NCI-H1436 (cell line): Measurements from ENCODE around the gene ARSH.
"Not testable (repeated sequence)": the region's sequence is repeated elsewhere in the genome, so short reads cannot be mapped to it uniquely, and the experiment has no call there.

Experiments
- DNase-seq: peaks from one replicate; lab custom pipeline; 2025; lab: John Stamatoyannopoulos, UW

Gene ARSH, protein sequence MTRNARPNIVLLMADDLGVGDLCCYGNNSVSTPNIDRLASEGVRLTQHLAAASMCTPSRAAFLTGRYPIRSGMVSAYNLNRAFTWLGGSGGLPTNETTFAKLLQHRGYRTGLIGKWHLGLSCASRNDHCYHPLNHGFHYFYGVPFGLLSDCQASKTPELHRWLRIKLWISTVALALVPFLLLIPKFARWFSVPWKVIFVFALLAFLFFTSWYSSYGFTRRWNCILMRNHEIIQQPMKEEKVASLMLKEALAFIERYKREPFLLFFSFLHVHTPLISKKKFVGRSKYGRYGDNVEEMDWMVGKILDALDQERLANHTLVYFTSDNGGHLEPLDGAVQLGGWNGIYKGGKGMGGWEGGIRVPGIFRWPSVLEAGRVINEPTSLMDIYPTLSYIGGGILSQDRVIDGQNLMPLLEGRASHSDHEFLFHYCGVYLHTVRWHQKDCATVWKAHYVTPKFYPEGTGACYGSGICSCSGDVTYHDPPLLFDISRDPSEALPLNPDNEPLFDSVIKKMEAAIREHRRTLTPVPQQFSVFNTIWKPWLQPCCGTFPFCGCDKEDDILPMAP

DNA sequence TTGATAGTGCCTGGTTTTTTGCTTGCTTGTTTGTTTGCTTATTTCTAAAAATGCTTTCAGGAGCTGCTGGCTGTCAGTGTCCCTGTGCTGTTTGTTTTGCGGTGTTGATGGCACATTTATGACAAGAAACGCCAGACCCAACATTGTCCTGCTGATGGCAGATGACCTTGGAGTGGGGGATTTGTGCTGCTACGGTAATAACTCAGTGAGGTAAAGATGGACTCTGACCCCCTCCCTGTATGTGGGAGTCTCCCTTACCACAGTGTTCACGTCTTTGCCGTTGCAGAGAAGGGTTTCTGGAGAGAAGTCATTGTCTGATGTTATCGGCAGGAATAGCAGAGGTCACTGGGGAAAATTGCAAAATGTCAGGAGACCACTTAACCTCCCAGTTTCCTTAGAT is at the start of gene ARSH:
TSS of gene ARSH (plus strand) at position 52 of the 400 bp plus-strand sequence. CDS start at position 119, 67 bp downstream.
- DNase-seq: no peak

DNA sequence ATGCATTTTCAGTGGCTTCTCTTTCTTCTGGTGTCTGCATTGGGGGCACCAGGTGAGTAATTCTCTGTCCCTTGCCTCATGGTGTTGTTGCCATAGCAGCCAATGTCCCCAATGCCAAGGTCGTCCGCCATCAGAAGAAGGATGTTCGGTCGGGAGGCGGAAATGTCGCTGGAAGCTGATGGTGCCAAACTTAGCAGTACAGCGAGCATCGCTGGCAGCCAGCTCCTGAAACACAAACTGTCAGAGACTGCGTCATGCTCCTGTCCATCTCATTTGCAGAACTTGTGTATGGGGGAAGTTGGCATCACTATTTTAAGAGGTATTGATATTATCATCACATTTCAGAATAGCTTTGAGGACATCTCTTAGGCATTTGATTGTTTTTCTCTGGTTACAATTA is 48.1 kb upstream of the ARSH start:
- DNase-seq: no peak

DNA sequence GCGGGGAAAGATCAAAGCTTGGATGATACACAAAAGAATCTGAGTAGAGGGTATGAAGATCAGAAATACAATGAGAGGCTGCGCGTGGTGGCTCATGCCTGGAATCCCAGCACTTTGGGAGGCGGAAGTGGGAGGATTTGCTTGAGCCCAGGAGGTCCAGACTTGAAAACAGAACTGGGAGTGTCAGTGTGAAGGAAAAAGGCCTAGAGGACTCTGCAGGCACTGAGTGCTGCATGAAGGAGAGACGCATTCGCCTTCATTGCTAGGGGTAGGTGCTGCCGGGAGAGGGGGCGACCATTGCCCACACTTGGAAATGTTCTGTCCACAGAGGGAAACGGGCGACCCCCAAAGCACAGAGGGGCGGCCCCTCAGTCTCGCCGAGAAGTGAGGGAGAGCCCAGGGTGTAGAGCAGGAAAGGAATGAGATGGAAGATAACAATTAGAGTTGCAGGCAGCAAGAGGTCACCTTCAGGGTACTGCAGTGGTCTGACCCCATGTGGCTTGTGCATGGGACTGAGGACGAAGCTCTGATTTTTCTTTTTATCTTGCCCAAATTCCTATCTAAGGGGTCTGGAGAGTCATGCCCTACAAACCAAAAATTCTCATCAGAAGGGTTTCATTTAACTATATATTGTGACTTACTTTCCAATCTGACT is 45.4 kb upstream of the ARSH start:
- DNase-seq: no peak

DNA sequence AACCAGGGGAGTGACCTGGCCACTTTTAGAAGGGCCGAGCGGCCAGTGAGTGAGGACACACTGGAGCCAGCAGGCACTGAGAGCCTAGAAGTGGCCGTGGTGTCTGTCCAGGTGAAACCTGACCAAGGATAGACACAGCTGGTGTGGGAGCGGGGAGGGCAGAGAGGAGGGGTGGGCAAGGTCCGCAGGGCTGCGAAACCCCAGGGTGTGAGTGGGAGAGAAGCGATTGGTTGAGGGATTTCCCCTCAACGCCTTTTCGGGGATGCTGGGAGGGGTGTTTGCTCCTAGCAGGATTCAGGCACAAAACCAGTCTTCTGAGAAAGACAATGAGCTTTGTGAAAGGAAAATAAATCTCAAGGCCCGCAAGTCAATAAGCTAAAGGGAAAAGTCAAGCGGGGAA is 44.0 kb upstream of the ARSH start:
- DNase-seq: no peak

DNA sequence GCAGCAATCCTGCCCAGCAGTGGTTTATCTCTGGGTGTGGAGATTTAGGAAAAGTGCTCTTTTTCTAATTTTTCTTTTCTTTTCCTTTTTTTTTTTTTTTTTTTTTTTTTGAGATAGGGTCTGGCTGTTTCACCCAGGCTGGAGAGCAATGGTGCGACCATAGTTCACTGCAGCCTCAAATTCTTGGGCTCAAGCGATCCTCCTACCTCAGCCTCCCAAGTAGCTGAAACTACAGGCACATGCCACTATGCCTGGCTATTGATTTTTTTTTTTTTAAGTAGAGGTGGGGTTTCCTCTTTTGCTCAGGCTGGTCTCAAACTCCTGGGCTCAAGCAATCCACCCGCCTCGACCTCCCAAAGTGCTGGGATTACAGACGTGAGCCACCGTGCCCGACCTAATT is 42.9 kb upstream of the ARSH start:
- not testable (repeated sequence) for DNase-seq

DNA sequence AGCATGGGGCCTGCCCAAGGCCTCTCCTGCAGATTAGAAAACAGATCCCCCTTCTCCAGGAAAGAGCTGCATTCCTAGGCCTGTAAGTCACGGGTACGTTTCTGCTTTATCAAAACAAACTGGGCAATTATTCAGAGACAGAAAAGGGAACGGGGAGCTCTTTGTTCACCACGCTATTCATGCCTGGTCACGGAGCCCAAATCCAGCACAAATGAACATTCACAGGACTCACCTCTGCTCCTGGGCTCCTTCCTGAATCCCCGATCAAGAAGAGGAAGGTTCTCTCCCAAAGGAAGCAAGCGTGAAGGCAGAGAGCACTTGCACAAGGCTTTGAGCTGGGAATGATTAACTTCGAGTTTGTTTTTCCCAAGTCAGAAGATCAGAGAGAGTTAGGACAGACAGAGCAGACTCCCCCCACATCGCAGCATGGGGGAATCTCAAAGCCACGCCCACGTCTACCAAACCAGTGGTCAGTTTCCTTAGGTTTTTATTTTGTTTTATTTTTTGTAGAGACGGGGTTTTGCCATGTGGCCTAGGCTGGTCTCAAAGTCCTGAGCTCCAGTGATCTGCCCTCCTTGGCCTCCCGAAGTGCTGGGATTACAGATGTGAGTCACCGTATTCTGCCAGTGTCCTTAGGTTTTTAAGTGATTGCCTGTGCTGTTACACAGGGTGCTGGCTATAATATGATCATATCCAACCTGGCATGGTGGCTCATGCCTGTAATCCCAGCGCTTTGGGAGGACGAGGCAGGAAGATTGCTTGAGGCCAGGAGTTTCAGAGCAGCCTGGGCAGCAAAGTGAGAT is 42.2 kb upstream of the ARSH start:
- DNase-seq: not testable (repeated sequence)

DNA sequence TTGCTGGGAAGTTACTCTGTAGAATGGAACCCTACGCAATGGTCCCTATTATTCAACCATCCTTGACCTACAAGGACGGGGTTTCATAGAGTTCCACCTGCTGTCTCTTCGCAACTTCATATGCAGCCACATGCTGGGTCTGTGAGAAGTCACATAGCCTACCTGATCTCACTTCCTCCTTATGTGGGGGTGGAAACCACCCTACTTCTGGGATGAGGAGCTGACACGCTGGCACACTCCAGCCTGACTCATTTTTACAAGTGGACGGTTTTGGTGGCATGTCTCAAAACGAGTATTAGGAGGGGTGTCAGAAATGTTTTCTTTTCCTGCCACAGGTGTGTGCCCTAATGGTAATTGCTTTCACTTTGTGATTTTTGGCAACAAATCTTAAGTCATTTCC is 40.4 kb upstream of the ARSH start:
- no peak for DNase-seq

DNA sequence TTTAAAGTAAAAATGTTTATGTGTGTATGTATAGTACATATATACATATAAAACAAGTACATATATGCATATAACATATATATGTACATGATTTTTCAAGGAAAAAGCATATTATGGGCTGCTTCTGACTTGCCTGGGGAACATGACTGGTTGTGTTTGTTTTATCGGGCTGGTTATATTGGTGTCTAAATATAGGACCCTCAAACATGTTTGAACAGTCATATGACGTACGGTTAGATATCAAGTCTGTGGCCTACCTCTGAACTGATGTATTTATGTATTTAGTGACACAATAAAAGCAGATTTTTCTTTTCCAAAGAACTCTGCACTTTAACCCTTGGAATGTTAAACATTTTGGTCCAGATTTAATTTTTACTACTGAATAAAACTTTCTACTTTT is 39.3 kb upstream of the ARSH start:
- DNase-seq: no peak

DNA sequence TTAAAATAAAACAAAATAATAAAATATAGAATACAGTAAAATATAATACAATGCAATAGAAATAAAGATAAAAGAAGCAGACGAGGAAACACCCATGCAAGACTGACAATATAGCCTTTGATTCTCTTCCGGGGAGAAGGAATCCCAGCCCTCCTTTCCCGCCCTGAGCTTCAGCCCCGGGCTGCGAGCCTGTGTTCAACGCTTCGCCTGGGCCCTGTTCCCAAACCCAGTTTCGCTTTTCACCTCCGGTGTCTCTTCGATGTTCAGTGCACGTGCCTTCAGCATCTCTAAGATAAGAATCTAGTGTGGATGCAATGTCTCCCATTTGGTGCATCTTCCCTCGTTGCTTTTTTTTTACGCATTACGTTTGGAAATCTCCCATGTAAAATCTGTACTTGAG is 38.8 kb upstream of the ARSH start:
- no peak for DNase-seq

DNA sequence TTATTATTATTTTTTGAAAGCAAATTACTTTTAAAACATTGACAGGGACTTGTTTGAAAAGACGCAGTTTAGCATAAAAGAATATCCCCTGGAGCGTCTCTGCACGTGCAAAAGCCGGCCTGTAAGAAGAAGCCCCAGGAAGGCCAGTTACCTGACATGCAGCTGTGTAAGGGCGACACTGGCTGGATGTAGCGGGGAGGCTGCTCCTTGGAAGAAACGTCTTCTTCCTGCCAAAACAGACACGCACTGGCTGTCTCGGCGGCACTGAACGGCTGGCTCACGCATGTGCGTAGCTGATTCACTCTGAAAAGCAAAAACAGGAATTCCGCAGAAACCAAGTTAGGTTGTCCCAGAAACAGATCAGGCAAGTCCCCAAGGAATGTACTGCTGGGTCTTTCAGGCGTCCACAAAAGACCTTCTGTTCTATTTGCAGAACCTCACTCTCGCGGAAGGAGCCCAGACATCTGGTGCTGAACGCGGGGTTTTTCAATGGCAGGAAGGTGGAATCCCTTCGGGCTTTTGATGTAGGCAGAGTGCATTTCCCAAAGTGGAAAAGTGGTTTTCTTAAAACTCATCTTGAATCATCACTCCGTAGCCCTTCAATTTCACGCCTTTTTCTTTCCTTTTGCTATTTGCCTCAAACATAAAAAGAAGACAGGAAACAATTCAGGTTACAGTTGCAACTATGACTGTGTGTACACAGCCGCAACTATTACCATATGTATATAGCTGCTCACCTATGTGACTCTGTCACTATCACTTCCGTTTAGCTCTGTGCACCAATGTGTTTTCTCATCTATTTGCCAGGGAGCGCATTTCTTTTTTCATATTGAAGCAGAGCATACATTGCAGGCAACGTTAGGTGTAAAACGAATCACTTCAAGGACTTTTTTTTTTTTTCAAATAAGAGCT is 38.1 kb upstream of the ARSH start:
- no peak for DNase-seq

DNA sequence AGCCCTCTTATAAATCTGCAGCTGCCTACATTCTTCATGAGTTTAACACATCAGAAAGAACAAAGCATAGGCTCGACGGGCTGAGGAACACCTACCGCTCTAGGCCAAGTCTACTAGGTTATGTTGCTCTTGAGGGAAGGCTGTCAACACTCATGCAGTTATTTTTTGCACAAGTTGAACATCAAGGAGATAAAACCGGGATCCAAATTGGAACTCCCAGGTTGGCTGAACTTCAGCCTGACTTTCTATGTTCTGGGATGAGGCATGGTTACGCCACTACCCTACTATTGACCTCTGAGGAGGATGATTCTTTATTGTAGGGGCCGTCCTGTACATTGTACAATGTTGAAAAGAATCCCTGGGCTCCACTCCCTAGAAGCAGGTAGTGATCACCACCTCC is 37.3 kb upstream of the ARSH start:
- DNase-seq: no peak

DNA sequence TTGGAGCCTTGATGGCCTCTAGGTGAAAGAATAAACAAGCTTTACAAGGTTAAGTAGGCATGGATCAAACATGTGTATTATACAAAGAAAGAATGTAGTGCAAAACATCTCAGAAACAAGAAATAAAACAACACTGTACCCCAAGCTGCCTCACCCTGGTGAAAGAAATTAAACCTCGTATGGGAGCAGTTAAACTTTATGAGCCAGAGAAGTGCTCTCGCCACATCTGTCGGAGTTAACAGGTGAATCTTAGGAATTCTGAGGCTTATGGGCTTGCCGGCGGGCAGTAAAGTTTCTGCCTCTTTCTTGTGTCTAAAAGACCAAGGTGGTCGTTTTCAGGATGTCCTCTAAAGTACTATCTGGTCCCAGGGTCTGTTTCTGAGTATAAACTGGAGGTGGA is 34.0 kb upstream of the ARSH start:
- DNase-seq: no peak

DNA sequence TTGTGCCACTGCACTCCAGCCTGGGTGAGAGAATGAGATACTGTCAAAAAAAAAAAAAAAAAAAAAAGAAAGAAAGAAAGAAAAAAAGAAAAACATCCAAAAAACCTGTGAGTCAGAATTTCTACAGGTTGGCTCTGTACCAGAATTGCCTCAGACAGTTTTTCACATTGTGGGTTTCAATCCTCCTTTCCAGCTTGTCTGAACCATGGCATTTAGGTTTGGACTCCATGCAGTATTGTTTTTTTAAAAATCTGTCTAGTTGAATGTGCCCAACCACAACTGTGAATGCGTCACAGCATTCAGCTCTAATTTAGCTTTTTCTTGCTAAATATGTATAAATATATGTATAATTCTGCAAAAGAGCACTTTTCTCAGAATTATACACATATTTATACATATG is 31.4 kb upstream of the ARSH start:
- DNase-seq: no peak

DNA sequence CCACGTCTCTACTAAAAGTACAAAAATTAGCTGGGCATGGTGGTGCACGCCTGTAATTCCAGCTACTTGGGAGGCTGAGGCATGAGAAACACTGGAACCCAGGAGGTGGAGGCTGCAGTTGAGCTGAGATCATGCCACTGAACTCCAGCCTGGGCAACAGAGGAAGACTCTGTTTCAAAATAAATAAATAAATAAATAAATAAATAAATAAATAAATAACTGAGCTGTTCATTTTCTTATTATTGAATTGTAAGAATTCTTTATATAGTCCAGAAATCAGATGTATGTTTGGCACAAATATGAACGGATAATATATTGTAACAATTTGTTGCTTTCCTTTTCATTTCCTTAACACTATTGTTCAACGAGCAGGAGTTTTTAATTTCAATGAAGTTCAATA is 27.7 kb upstream of the ARSH start:
- DNase-seq: not testable (repeated sequence)

DNA sequence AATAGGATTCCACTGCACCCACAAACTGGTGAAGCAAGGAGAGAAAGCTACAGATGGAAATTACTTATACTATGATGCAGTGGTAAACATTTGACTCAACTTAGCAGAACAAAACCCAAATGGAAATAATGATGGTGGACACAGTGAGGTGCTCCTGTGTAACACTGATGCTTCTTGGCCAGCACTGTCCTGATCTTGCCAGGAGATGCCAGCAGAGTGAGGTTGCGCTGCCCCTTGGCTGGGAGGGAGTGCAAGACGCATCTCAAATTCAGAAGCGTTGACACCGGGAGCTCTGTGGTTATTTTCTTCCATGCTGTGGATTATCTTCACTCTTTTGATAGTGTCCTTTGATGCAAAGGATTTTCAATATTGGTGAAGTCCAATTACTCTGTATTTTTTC is 22.0 kb upstream of the ARSH start:
- DNase-seq: no peak

DNA sequence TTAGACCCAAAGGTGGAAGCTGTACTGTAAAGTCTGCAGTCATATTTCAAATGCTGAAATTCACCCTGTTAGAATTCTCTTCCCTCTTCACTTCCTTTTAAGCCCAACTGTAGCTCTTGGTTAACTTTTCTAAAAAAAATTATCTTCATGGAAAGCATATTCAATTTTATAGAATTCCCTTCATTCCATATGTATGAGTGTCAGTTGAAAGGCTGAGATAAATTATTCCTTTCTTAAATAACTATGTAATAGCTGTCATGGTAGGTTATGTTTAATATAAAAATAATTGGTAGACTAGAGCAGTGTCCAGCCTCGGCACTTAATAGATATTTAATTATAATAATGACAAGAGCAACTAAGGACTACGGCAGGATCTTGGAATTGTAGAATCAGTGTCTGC is 16.8 kb upstream of the ARSH start:
- no peak for DNase-seq

DNA sequence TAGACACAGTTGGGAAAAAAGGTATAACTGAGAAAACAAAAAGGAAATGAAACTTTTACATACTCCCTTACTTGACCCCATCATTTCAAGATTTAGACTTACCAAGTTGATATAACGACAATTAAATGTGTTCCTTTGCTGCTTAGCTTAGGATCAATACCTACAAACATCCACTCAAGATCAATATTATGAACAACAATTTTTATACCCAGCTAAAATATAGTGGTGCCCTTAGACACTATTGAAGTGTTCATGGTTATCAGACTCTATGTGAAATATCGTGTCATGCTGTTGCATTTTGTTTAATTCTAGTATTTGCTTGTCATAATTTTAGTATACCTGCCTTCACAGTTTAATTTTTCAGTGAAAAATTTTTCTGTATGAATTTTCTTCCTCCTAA is 4.2 kb downstream of the ARSH start:
- no peak for DNase-seq

DNA sequence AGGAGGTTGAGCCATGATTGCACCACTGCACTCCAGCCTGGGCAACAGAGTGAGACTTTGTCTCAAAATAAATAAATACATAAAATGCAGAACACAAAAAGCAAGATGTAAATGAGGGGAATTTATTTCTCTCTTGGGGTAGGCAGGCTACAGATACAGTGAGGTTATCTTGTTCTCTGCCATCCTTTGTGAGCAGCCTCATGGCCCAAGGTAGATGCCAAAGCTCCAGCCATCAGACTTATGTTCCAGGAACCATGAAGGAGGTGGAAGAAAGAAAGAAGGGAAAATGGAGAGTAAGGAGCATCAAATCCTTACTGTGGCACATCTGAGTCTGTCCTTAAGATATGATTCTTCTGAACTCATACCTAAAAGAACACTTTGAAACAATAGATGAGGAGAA is 11.1 kb downstream of the ARSH start:
- no peak for DNase-seq

DNA sequence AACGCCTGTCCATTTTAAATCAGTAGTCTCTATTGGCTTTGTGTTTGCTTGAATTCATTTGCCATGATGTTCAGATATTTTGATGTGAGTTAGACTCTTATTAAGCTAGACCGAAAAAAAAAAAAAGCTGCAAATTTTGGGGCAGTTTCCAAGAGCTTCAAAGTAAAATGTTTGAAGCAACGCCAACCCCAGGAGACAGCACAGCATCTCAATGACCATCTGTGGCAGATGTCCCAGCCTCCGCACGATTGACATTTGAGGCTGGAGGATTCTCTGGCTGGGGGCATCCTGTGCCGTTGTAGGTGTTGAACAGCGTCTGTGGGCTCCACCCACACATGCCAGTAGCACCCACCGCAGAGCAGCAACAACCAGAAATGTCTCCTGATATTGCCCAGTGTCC is 17.8 kb downstream of the ARSH start:
- DNase-seq: no peak

DNA sequence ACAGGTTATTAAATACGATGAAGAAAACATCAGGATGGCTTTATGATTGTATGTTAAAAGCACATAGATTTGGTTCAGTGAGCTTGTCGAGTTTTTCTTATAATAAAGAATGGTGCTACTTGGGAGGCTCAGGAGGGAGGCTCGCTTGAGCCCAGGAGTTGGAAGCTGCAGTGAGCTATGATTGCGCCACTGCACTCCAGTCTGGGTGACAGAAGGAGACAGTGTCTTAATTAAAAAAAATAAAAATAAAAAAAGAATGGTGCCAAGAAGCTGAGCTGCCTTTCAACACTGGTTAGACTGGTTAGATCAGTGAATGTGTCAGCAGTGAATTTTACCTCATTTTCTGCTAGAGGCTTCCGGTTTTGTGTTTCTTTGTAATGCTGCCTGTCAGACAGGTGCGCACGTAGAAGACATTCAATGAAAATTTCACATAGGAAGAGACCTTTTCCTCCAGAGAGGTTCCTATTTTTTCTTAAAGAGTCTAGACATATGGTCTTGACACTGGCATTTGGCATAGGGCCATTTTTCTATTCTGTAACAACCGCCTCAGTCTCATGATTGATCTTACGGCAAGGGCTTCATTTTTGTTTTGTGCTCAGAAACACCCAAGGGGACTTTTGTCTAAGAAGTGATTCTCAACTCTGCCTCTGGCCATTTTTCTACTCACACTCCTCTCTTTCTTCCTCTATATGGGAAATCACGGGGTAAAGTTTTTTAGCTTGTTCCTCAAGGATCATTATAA is 19.9 kb downstream of the ARSH start:
- DNase-seq: no peak

DNA sequence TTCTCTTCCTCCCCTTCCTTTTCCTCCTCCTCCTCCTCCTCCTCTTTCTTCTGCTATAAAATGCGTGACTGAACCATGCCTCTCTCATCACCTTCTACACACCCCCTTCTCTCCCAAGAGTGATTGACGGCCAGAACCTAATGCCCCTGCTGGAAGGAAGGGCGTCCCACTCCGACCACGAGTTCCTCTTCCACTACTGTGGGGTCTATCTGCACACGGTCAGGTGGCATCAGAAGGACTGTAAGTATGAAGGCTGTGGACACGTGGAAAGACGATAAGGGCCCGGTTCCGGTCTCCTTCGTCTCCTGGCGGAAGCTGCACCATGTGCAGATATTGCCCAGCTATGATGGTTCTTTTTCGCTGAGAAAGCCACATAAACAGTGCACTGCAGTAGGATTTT is 22.8 kb downstream of the ARSH start:
- DNase-seq: no peak
